ENCODE measurements around the gene LPCAT2. TPM values are rescaled to one million over a fixed set of nuclear protein-coding genes. Genes with fewer than 3 reads are reported as not detected.

The LPCAT2 gene
- polyA plus RNA-seq, result 6.1 TPM
- long read RNA-seq, donor 1, result 0 reads
- long read RNA-seq, donor 2, full-length matches to known transcripts, result 4 of 4 reads
- long read RNA-seq, donor 2, partial matches to known transcripts, result 0 of 4 reads
- long read RNA-seq, donor 2, other reads (novel, unspliced or antisense), result 0 of 4 reads
- long read RNA-seq, donor 3, result 0 reads
- long read RNA-seq, donor 4, result 0 reads
- long read RNA-seq, donor 5, full-length matches to known transcripts, result 4 of 4 reads
- long read RNA-seq, donor 5, partial matches to known transcripts, result 0 of 4 reads
- long read RNA-seq, donor 5, other reads (novel, unspliced or antisense), result 0 of 4 reads
- long read RNA-seq, donor 6, full-length matches to known transcripts, result 2 of 2 reads
- long read RNA-seq, donor 6, partial matches to known transcripts, result 0 of 2 reads
- long read RNA-seq, donor 6, other reads (novel, unspliced or antisense), result 0 of 2 reads
- long read RNA-seq, donor 7, full-length matches to known transcripts, result 2 of 2 reads
- long read RNA-seq, donor 7, partial matches to known transcripts, result 0 of 2 reads
- long read RNA-seq, donor 7, other reads (novel, unspliced or antisense), result 0 of 2 reads
- long read RNA-seq, donor 8, partial matches to known transcripts, result 0 of 1 reads
- long read RNA-seq, donor 8, other reads (novel, unspliced or antisense), result 0 of 1 reads
- long read RNA-seq, donor 9, result 0 reads
- long read RNA-seq, donor 10, result 0 reads
- long read RNA-seq, donor 11, full-length matches to known transcripts, result 1 of 1 reads
- long read RNA-seq, donor 11, partial matches to known transcripts, result 0 of 1 reads
- long read RNA-seq, donor 11, other reads (novel, unspliced or antisense), result 0 of 1 reads

- peaks cover 9% of the 10 kb centered on the region for H3K36me3 ChIP-seq (ENCODE audit: control insufficient read depth, insufficient read depth, low read length)
These were observed at the start of gene LPCAT2 for GRCh38 chr16:55508941-55509931. TSS of gene LPCAT2 (plus strand) at chr16:55509072. CDS start at chr16:55509182, 110 bp downstream.

GRCh38 chr16:55462241-55462640, 46.6 kb upstream of the LPCAT2 start:
- no peaks in the 10 kb centered on the region for H3K27me3 ChIP-seq (ENCODE audit: control insufficient read depth, insufficient read depth, low read length)
- WGBS (ENCODE audit: insufficient coverage, low lambda C conversion rate), result no CpG with 5 or more reads among the region's 6 CpGs
- no peaks in the 10 kb centered on the region for H3K36me3 ChIP-seq (ENCODE audit: control insufficient read depth, insufficient read depth, low read length)
- H3K4me1 ChIP-seq (ENCODE audit: control insufficient read depth, insufficient read depth, low read length), result no peaks in the 10 kb centered on the region
- no peak overlapping the region for H3K27ac ChIP-seq (ENCODE audit: low read length)
- no peak overlapping the region for H3K4me3 ChIP-seq (ENCODE audit: low read length)
- no peaks in the 10 kb centered on the region for H3K9me3 ChIP-seq (ENCODE audit: control insufficient read depth, low read depth, low read length)
- no peak for DNase-seq

More at GRCh38 chr16:55508941-55509931, at the start of gene LPCAT2:
- peak; percentile 62 to 68 for DNase-seq
- Histone ChIP-seq H3K4me3 (ENCODE audit: low read length) (peak within 1 kb of the TSS; percentile 58), H3K9me3 (ENCODE audit: control insufficient read depth, low read depth, low read length) (no peaks in the 10 kb centered on the region), H3K4me1 (ENCODE audit: control insufficient read depth, insufficient read depth, low read length) (no peaks in the 10 kb centered on the region), H3K27ac (ENCODE audit: low read length) (no peak within 1 kb of the TSS), H3K27me3 (ENCODE audit: control insufficient read depth, insufficient read depth, low read length) (peaks cover 10% of the 10 kb centered on the region)
- 5% methylated on average over 3 of the region's 61 CpGs for WGBS (ENCODE audit: insufficient coverage, low lambda C conversion rate)

- WGBS (ENCODE audit: insufficient coverage, low lambda C conversion rate), result no CpG with 5 or more reads among the region's 4 CpGs
- Histone ChIP-seq H3K27me3 (ENCODE audit: control insufficient read depth, insufficient read depth, low read length) (no peaks in the 10 kb centered on the region), H3K27ac (ENCODE audit: low read length) (no peak overlapping the region), H3K36me3 (ENCODE audit: control insufficient read depth, insufficient read depth, low read length) (no peaks in the 10 kb centered on the region), H3K9me3 (ENCODE audit: control insufficient read depth, low read depth, low read length) (no peaks in the 10 kb centered on the region), H3K4me3 (ENCODE audit: low read length) (no peak overlapping the region), H3K4me1 (ENCODE audit: control insufficient read depth, insufficient read depth, low read length) (no peaks in the 10 kb centered on the region)
- no peak for DNase-seq
These were observed 44.5 kb upstream of the LPCAT2 start for GRCh38 chr16:55464375-55464774.

GRCh38 chr16:55465077-55465896, 43.6 kb upstream of the LPCAT2 start:
- Histone ChIP-seq H3K4me1 (ENCODE audit: control insufficient read depth, insufficient read depth, low read length) (no peaks in the 10 kb centered on the region), H3K27ac (ENCODE audit: low read length) (no peak overlapping the region), H3K4me3 (ENCODE audit: low read length) (no peak overlapping the region), H3K27me3 (ENCODE audit: control insufficient read depth, insufficient read depth, low read length) (no peaks in the 10 kb centered on the region), H3K9me3 (ENCODE audit: control insufficient read depth, low read depth, low read length) (no peaks in the 10 kb centered on the region), H3K36me3 (ENCODE audit: control insufficient read depth, insufficient read depth, low read length) (no peaks in the 10 kb centered on the region)
- DNase-seq, result peak; percentile 63 to 78
- no CpG with 5 or more reads among the region's 19 CpGs for WGBS (ENCODE audit: insufficient coverage, low lambda C conversion rate)

GRCh38 chr16:55466209-55466608, 42.7 kb upstream of the LPCAT2 start:
- H3K27me3 ChIP-seq (ENCODE audit: control insufficient read depth, insufficient read depth, low read length), result no peaks in the 10 kb centered on the region
- no peaks in the 10 kb centered on the region for H3K9me3 ChIP-seq (ENCODE audit: control insufficient read depth, low read depth, low read length)
- H3K27ac ChIP-seq (ENCODE audit: low read length), result no peak overlapping the region
- no peaks in the 10 kb centered on the region for H3K4me1 ChIP-seq (ENCODE audit: control insufficient read depth, insufficient read depth, low read length)
- no peak overlapping the region for H3K4me3 ChIP-seq (ENCODE audit: low read length)
- DNase-seq, result no peak
- H3K36me3 ChIP-seq (ENCODE audit: control insufficient read depth, insufficient read depth, low read length), result no peaks in the 10 kb centered on the region
- WGBS (ENCODE audit: insufficient coverage, low lambda C conversion rate), result no CpG with 5 or more reads among the region's 4 CpGs

GRCh38 chr16:55467898-55468297, 41.0 kb upstream of the LPCAT2 start:
- WGBS (ENCODE audit: insufficient coverage, low lambda C conversion rate), result no CpG with 5 or more reads among the region's 3 CpGs
- H3K27ac ChIP-seq (ENCODE audit: low read length), result no peak overlapping the region
- no peaks in the 10 kb centered on the region for H3K36me3 ChIP-seq (ENCODE audit: control insufficient read depth, insufficient read depth, low read length)
- H3K9me3 ChIP-seq (ENCODE audit: control insufficient read depth, low read depth, low read length), result no peaks in the 10 kb centered on the region
- DNase-seq, result no peak
- H3K4me3 ChIP-seq (ENCODE audit: low read length), result no peak overlapping the region
- no peaks in the 10 kb centered on the region for H3K4me1 ChIP-seq (ENCODE audit: control insufficient read depth, insufficient read depth, low read length)
- H3K27me3 ChIP-seq (ENCODE audit: control insufficient read depth, insufficient read depth, low read length), result peaks cover 4% of the 10 kb centered on the region

GRCh38 chr16:55468352-55468990, 40.4 kb upstream of the LPCAT2 start:
- peaks cover 4% of the 10 kb centered on the region for H3K27me3 ChIP-seq (ENCODE audit: control insufficient read depth, insufficient read depth, low read length)
- no peaks in the 10 kb centered on the region for H3K4me1 ChIP-seq (ENCODE audit: control insufficient read depth, insufficient read depth, low read length)
- H3K9me3 ChIP-seq (ENCODE audit: control insufficient read depth, low read depth, low read length), result no peaks in the 10 kb centered on the region
- no peak overlapping the region for H3K4me3 ChIP-seq (ENCODE audit: low read length)
- no peak for DNase-seq
- WGBS (ENCODE audit: insufficient coverage, low lambda C conversion rate), result 100% methylated on average over 2 of the region's 7 CpGs
- no peaks in the 10 kb centered on the region for H3K36me3 ChIP-seq (ENCODE audit: control insufficient read depth, insufficient read depth, low read length)
- H3K27ac ChIP-seq (ENCODE audit: low read length), result no peak overlapping the region

GRCh38 chr16:55469821-55470532, 38.9 kb upstream of the LPCAT2 start:
- no peaks in the 10 kb centered on the region for H3K9me3 ChIP-seq (ENCODE audit: control insufficient read depth, low read depth, low read length)
- DNase-seq, result no peak
- H3K4me3 ChIP-seq (ENCODE audit: low read length), result no peak overlapping the region
- no peaks in the 10 kb centered on the region for H3K36me3 ChIP-seq (ENCODE audit: control insufficient read depth, insufficient read depth, low read length)
- no peaks in the 10 kb centered on the region for H3K4me1 ChIP-seq (ENCODE audit: control insufficient read depth, insufficient read depth, low read length)
- peaks cover 4% of the 10 kb centered on the region for H3K27me3 ChIP-seq (ENCODE audit: control insufficient read depth, insufficient read depth, low read length)
- H3K27ac ChIP-seq (ENCODE audit: low read length), result no peak overlapping the region
- no CpG with 5 or more reads among the region's 9 CpGs for WGBS (ENCODE audit: insufficient coverage, low lambda C conversion rate)

All from large intestine (tissue), 12 donors.